Smooth muscle cell (in vitro differentiated cells): ENCODE data around the gene NEK6. TPM values are rescaled to one million over a fixed set of nuclear protein-coding genes. Genes with fewer than 3 reads are reported as not detected.

Source experiments
- DNase-seq: peaks from one replicate; lab custom pipeline; 2025; ENCODE audit not compliant: unreplicated experiment; lab: John Stamatoyannopoulos, UW
- H2AFZ ChIP-seq: fragments of 200-600 bp; sonication (generic); 2 replicates; pipeline ENCODE4 v1.6.0; 2016; ENCODE audit warnings: antibody characterized with exemption, low read depth, mild to moderate bottlenecking
- H3F3A ChIP-seq: fragments of 200-600 bp; sonication (generic); 2 replicates; pipeline ENCODE4 v1.6.0; 2017; ENCODE audit warnings: antibody characterized with exemption, low read depth
- H3K27ac ChIP-seq: fragments of 200-600 bp; sonication (generic); 2 replicates; pipeline ENCODE4 v1.5.1; 2016; ENCODE audit warnings: low read depth, mild to moderate bottlenecking
- H3K27me3 ChIP-seq: fragments of 200-600 bp; sonication (generic); 2 replicates; pipeline ENCODE4 v1.6.1; 2016; ENCODE audit warnings: low read depth, mild to moderate bottlenecking
- H3K36me3 ChIP-seq: fragments of 200-600 bp; sonication (generic); 2 replicates; pipeline ENCODE4 v1.5.1; 2016; ENCODE audit warnings: low read depth
- H3K4me1 ChIP-seq: fragments of 200-600 bp; sonication (generic); 2 replicates; pipeline ENCODE4 v1.5.1; 2016; ENCODE audit warnings: low read depth
- H3K4me2 ChIP-seq: fragments of 200-600 bp; sonication (generic); 2 replicates; pipeline ENCODE4 v1.6.0; 2016; ENCODE audit warnings: mild to moderate bottlenecking
- H3K4me3 ChIP-seq: fragments of 200-600 bp; sonication (generic); 2 replicates; pipeline ENCODE4 v1.5.1; 2016; ENCODE audit warnings: mild to moderate bottlenecking
- H3K79me2 ChIP-seq: fragments of 200-600 bp; sonication (generic); 2 replicates; pipeline ENCODE4 v1.6.0; 2016; ENCODE audit warnings: low read depth, mild to moderate bottlenecking
- H3K9ac ChIP-seq: fragments of 200-600 bp; sonication (generic); 2 replicates; pipeline ENCODE4 v1.6.0; 2016; ENCODE audit warnings: low read depth
- H3K9me3 ChIP-seq: fragments of 200-600 bp; sonication (generic); replicated peaks from 2 replicates; pipeline ENCODE4 v1.5.1; 2016; ENCODE audit warnings: low read depth
- H4K20me1 ChIP-seq: fragments of 200-600 bp; sonication (generic); 2 replicates; pipeline ENCODE4 v1.6.0; 2016; ENCODE audit warnings: low read depth
- CTCF ChIP-seq: fragments of 200-600 bp; sonication (generic); IDR thresholded peaks from 2 replicates; pipeline ENCODE4 v1.5.1; 2017; ENCODE audit warnings: borderline replicate concordance, mild to moderate bottlenecking, antibody characterized with exemption; ENCODE audit not compliant: insufficient read depth, poor library complexity, severe bottlenecking
- WGBS: methylation state at CpG from one replicate; pipeline ENCODE4 v1.1.7; 2016; ENCODE audit warnings: low lambda C conversion rate; 5-methylcytosine and 5-hydroxymethylcytosine counted together
- polyA plus RNA-seq: library from polyadenylated mRNA; unstranded; fragments of >200 nt; fragmentation: Nextera tagmentation; extraction: Ambion mirVana; gene quantifications from 2 replicates; pipeline ENCODE4 v1.2.1, GENCODE V29; 2016
- total RNA-seq: library from RNA; depleted of rRNA; stranded (reverse); fragments of >200 nt; gene quantifications from 2 replicates; pipeline ENCODE4 v1.2.3, GENCODE V29; 2014

NEK6 gene
- total and polyA plus RNA-seq, 2 experiments from 2014 or later, result 45.9 to 108 TPM

DNA sequence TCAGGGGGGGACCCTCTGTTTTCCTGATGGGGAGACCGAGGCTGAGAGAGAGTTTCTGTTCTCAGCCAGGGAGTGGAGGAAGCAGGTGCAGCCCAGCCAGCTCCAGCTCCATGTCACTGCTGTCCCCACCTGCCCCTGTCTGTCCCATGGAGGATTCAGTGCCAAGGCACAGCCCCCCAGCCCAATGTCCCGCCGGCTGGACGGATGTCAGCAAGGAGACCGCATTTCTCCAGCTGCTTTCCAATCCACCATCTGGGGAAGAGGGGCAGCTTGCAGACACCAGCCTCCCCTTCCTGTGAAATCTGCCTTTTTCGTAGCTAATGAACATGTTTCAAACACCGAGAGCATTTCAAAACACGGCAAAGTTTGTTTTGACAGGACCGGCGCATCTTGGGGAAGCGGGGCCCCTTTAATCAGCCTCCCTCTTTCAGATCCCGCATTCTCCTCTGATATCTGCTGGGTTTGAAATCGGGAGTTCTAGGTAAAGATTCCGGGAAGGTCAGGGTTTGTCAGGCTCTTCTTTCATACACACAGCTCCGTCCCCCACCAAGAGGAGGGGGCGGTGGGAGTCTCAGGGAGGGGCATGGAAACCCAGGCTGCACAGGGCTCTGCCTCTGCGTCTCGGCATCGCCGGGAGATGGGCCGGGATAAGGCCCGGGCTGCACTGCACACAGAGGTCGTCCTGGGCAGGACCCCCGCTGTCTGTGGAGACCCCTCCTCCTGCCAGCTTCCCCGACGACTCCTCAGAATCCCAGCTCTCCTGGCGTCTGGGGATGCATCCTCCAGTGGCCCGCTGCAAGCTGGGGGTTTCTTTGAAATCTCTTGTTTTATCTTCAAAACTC lies 74.8 kb downstream of the NEK6 start:
- Histone ChIP-seq H2AFZ (no peak overlapping the region), H3K36me3 (peaks cover 8% of the 10 kb centered on the region), H3K79me2 (no peaks in the 10 kb centered on the region), H3K27ac (no peak overlapping the region), H3F3A (no peaks in the 10 kb centered on the region), H3K4me2 (no peak overlapping the region), H3K4me1 (no peaks in the 10 kb centered on the region), H3K4me3 (no peak overlapping the region), H4K20me1 (peaks cover 63% of the 10 kb centered on the region), H3K9me3 (no peaks in the 10 kb centered on the region), H3K27me3 (no peaks in the 10 kb centered on the region), H3K9ac (no peak overlapping the region)
- no peak for DNase-seq
- WGBS, result 88% methylated on average over 28 of the region's 28 CpGs
- no peak for TF ChIP-seq CTCF

DNA sequence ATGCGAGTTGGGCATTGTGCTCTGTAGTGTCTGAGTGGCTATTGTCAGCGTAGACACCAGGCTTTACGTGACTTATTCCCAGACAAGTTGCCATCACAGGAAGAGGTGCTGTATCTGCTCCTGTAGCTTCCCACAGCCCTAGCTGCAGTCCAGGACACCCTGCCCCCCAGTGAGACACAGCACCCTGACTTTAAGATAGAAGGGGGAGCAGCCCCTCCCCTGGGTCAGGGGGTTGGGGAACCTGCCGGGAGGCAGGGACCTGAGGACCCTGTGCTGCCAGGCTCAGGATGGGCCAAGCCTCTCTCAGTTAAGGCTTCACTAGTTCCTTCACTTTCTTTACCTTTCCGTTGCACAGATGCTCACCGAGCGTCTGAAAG lies 75.4 kb downstream of the NEK6 start:
- Histone ChIP-seq H3K9ac (no peak overlapping the region), H3K27ac (no peak overlapping the region), H3K4me3 (no peak overlapping the region), H3K36me3 (peaks cover 13% of the 10 kb centered on the region), H3K9me3 (no peaks in the 10 kb centered on the region), H4K20me1 (peaks cover 66% of the 10 kb centered on the region), H3F3A (no peaks in the 10 kb centered on the region), H3K79me2 (no peaks in the 10 kb centered on the region), H2AFZ (no peak overlapping the region), H3K27me3 (no peaks in the 10 kb centered on the region), H3K4me1 (no peaks in the 10 kb centered on the region), H3K4me2 (no peak overlapping the region)
- TF ChIP-seq CTCF, result no peak
- no peak for DNase-seq
- WGBS, result 100% methylated on average over 7 of the region's 7 CpGs

GRCh38 chr9:124334568-124335319 lies 77.0 kb downstream of the NEK6 start:
- Histone ChIP-seq H3K9ac (no peak overlapping the region), H3K9me3 (no peaks in the 10 kb centered on the region), H4K20me1 (peaks cover 61% of the 10 kb centered on the region), H3K4me2 (no peak overlapping the region), H3K27me3 (no peaks in the 10 kb centered on the region), H3K4me1 (no peaks in the 10 kb centered on the region), H3K79me2 (no peaks in the 10 kb centered on the region), H3F3A (no peaks in the 10 kb centered on the region), H3K4me3 (no peak overlapping the region), H3K36me3 (peaks cover 13% of the 10 kb centered on the region), H2AFZ (no peak overlapping the region), H3K27ac (no peak overlapping the region)
- no peak for TF ChIP-seq CTCF
- WGBS, result 93% methylated on average over 15 of the region's 15 CpGs
- no peak for DNase-seq
